Kasumi-1 (cell line): ENCODE data around the gene PDLIM1.
"Not testable (repeated sequence)": the region's sequence is repeated elsewhere in the genome, so short reads cannot be mapped to it uniquely, and the experiment has no call there.

Source experiments
- DNase-seq, 2 experiments: peaks; one replicate each; lab custom pipeline; 2025; lab: John Stamatoyannopoulos, UW

PDLIM1 gene

DNA sequence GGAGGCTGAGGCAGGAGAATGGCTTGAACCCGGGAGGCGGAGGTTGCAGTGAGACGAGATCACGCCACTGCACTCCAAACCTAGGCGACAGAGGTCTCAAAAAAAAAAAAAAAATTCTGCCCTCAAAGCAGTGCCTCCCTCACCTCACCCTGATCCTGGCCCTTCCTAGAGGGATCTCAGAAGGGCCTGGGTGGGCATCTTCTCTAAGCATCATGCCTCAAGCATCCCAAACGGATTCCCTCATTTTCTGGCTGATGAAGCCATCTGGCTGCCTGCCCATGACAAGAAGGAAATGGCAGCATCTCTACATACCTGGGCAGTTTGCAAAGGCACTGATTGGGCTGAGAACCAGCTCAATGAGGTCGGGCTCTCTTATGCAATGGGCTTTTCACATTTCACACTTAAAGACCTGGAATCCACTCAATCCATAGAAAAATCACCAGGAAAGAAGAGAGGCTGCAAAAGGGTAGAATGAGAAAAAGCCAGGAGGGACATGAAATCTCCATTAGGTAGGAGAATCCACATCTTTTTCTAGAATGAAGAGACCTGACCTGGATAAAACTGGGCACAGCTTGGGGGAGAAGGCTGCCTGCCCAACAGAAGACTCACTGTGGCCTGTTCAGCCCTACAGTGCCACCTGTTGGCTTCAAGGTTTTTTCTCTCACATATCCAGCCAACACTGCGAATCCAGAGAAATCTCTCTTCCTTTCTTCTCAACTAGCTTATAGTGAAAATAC lies 48.1 kb downstream of the PDLIM1 start:
- peak; percentile 69 to 79 for DNase-seq

DNA sequence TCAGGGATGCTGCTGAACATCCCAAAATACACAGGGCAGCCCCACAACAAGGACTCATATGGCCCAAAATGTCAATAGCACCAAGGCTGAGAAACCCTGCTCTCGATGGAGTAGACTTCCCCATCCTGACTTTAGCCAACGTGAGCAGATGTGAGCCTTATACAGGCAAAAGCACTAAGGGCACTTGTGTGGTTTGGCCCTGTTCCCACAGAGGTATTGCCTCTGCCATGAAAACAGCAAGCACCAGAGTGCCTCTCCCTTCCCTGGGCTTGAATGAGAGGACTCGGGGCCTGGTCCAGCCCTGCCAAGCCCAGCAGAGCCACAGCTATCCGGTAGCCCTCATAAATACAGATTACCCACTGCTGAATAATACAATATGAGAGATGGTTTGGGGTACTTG lies 49.3 kb downstream of the PDLIM1 start:
- DNase-seq, result no peak

DNA sequence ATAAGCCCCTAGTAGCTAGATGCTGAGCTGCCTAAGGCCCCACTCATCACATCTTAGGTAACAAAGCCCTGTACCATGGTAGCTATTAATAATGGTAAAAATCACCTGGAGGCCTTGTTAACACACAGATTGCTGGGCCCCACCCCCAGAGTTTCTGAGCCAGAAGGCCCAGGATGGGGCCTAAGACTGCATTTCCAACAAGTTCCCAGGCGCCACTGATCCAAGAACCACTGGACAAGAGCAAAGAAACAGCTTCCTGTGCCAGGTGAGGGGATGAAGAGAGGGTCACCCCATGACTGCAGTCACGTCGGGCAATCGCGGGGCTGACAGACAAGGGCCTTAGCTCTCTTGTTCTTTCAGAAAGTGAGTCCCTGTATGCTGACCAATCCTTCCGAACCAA lies 50.0 kb downstream of the PDLIM1 start:
- DNase-seq, result no peak

DNA sequence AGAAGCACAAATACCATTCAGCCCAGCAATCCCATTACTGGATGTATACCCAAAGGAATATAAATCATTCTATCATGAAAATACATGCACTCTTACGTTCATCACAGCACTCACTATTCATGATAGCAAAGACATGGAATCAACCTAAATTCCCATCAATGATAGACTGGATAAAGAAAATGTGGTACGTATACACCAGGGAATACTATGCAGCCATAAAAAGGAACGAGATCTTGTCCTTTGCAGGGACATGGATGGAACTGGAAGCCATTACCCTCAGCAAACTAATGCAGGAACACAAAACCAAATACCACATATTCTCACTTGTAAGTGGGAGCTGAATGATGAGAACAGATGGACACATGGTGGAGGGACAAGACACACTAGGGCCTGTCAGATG lies 50.7 kb downstream of the PDLIM1 start:
- DNase-seq, result not testable (repeated sequence)

DNA sequence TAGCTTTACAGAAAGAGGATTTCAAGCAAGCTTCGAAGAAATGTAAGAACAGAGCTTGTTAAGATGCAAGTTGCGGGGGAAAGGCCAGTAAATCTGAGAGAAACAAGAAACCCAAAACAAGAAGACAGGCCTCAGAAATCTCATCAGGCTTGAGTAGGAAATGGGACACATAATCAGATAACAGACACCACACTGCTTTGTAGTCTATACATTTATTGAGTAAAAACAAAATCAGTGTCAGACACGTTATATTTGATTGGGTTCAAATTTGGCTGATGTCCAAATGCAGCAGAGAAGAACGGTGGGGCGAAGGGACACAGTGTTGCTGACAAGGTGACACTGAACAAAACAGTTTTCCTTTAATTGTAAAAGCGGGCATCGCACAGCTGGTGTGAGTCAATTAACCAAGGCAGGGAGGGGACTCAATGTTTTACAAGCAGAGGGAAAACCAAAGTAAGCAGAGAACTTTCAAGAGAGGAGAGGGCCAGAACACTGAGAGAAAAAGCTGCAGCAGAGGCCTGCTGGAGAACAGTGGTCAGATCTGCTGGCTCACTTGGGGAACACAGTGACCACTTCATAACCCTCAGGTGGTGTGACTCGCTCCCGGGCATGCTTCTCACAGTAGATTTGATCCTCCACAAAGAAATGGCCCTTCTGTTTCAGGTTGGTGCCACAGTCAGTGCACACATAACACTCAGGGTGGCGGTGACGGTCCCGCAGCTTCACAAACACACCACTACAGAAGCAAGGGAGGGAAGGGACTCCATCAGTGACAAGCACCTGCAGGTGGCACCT lies 53.2 kb downstream of the PDLIM1 start:
- no peak for DNase-seq

DNA sequence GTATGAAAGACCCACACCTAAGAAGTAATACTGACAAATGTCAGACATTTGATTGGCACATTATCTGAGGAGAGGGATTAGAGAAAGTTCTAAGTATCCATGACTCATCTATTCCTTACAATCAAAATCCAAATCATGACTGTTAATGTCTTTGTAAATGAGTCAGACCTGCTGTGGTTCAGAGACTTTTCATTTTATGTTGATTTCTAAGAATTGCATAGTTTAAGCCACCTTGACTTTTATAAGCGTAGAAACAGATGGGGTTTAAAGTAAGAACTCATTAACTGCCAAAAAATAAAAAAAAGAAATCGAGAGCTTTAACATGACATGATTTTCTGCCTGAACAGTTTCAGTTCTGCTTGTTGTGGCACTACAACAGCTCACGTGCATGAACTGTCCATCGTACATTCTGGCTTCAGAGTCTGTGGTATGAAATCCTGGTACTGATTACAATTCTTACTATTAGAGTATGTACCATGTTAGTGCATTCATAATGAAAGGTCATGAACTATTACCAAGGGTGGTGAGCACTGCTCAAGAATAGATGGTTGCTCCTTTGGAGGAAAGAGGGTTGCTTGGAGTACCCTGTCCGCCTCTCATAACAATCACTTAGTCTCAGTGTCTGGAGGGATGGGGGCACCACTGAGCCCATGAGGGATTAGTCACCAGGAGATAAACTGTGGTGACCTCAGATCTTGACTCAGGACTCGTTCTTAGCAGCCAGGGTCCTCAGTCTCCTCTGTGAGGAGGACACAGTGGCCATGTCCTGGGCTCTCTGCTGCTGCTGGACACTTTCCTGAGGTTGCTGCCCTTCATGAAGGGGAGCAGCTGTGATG lies 54.5 kb downstream of the PDLIM1 start:
- DNase-seq, result no peak

DNA sequence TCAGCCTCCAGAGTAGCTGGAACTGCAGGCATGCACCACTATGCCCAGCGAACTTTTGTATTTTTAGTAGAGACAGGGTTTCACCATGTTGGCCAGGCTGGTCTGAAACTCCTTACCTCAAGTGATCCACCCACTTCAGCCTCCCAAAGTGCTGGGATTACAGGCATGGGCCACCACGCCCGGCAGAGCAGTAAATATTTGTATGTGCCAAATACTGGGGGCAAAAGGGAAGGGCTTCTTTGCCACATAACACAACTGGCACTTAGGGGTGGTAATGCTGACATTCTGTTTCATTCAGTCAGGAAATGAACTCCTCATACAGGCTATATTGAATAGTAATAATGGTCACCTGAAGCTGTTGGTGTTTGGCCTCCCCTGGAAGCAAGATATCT lies 55.1 kb downstream of the PDLIM1 start:
- DNase-seq, result no peak

DNA sequence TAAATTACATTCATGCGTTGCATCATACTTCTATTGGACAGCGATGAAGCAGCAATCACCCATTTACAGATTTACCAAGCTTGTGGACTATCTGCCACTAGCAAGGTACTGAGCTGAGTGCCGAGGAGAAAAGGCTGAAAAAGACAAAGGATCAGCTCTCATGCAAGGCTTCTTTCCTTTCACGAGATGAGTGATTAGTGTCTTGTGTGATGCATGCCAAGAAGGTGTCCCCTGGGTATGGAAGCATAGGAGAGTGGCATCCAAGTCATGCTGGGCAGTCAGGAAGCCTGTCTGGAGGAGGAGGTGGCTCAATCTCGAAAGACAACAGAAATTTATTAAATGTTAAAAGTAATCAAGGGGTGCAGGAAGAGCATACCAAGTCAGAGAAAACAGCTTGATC lies 55.9 kb downstream of the PDLIM1 start:
- DNase-seq, result no peak

DNA sequence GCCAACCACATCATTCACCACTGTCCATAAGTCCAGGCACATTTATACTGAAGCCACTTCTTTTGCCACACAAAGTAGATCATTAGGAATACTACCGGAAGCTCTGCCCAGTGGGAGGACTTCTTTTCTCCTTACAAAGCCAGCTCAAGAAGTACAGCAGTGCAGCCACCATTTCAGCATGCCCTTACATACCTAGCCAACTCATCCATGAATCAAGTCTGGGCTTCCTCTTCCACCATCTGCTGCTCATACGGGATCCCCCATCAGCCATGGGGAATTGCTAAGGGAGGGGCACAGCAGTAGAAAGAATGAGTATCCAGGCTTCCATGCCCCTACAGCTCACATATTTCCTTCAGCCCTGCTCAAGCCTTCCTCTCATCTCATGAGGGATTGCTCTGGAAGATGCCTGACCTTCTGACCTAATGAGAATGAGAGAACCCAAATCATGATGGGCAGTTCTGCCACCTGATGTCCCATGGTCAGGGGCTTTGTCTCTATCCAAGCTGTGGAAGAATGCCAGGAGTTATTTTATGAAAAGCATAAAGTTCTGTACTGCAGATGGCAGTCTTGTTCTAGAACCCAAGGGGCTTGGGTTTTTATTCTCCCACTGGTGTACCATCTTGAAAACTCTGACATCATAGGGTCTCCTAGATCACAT lies 57.3 kb downstream of the PDLIM1 start:
- no peak for DNase-seq

DNA sequence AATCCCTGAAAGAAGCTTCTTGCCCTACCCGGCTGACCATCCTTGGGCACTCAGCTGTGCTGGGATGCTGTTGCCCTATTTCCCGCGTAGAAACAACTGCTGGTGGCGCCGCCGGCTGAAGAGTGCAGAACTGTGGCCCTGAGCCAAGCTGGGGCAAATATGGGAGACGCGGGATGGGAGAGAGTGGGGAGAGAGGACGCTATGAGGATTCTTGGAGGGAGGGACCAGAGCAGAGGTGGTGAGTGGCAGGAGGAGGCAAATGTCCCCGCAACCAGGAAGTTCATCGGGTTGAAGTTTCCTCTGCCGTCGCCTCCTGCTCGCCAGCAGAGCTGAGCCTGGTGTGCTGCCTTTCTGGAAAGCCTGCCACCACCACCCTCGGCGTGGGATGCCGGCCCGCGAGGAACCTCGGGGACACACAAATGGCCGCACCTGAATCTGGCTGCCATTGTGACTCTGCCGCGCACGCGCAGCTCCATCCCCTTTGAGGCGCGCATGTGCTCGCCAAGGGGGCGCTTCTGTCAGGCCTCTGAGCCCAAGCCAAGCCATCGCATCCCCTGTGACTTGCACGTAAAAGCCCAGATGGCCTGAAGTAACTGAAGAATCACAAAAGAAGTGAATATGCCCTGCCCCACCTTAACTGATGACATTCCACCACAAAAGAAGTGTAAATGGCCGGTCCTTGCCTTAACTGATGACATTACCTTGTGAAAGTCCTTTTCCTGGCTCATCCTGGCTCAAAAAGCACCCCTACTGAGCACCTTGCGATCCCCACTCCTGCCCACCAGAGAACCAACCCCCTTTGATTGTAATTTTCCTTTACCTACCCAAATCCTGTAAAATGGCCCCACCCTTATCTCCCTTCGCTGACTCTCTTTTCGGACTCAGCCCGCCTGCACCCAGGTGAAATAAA lies 59.9 kb downstream of the PDLIM1 start:
- not testable (repeated sequence) for DNase-seq

DNA sequence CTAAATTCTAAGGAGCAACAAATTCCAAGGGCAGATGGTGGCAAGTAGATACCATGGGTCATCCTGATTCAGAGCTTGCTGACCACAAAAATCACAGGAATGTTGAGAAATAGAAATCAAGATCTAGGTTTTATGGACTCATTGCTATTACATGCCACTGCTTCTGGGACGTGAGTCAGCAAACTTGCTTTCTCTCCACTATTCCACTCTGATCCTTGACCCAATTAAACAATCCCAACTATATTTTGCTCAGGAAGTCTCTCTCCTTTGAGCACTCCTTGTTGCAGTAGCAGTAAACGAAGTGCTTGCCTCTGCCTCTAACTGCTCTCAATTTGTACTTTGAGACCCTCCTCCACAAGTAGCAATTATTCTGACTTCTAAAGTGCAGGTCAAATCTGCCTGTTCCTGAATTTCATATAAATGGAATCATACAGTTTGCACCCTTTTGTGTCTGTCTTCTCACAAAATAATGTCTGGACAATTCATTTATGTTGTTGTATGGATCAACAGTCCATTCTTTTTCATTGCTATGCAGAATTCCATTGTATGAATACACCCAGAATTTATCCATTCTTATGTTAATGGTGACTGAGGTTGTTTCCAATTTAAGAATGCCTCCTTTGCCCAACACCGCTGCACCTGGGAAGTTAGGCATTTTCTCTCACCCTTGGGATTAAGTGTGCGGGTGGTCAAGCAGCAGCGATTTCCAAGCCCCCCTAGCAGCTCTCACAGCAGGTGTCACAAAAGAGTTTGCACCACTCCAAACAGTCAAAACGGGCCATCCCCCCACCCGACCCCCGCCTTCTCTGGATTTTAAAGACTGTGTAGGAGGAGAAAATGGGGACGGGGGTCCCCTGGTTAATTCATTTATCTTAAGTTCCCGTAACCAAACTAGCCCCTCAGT lies 60.8 kb downstream of the PDLIM1 start:
- no peak for DNase-seq

DNA sequence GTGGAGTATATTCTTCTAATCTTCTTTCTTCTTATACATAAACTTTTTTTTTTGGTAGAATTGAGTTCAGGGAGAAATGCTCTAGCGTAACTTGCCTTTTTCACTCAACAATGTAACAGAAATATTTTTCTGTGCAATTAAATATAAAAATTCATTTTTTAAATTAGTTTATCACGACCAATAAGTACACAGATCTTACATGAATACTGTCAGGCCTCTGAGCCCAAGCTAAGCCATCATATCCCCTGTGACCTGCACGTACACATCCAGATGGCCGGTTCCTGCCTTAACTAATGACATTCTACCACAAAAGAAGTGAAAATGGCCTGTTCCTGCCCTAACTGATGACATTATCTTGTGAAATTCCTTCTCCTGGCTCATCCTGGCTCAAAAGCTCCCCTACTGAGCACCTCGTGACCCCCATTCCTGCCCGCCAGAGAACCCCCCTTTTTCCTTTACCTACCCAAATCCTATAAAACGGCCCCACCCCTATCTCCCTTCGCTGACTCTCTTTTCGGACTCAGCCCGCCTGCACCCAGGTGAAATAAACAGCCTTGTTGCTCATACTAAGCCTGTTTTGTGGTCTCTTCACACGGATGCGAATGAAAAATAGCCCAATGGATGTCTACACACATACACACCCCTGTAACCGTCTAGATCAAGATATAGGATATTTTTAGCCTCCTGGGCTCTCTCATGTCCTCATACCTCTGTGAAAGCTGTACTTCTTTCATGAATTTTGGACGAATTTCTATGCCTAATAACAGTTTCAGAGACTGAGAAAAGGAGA lies 61.7 kb downstream of the PDLIM1 start:
- DNase-seq, result not testable (repeated sequence)

DNA sequence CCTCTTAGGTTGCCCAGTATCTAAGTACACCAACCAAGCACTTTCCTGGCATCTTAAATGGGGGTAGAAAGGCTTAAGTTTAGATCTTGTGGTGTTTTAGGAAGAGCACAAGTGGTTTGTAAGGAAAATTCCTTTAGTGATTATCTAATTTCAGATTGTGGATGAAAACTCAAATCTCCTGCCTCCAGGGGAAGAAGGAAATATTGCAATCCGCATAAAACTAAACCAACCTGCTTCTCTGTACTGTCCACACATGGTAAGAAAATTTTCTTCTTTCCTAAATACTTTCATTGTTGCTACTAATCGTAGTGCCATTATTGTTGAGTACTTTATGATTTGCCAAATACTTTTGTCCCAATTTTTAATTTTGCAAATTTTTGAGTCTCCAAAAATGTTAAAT lies 65.7 kb downstream of the PDLIM1 start:
- no peak for DNase-seq

DNA sequence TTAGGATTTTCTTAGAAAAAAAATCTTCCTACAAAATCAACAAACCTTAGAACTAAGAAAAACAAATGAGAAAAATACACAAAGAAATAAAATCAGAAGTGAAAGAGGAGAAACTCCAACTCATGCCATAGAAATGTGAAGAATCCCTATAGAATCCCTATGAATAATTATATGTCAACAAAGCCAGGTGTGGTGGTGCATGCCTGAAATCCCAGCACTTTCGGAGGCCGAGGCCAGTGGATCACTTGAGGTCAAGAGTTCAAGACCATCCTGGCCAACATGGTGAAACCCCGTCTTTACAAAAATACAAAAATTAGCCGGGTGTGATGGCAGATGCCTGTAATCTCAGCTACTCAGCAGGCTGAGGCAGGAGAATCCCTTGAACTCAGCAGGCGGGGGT lies 69.7 kb downstream of the PDLIM1 start:
- no peak for DNase-seq

DNA sequence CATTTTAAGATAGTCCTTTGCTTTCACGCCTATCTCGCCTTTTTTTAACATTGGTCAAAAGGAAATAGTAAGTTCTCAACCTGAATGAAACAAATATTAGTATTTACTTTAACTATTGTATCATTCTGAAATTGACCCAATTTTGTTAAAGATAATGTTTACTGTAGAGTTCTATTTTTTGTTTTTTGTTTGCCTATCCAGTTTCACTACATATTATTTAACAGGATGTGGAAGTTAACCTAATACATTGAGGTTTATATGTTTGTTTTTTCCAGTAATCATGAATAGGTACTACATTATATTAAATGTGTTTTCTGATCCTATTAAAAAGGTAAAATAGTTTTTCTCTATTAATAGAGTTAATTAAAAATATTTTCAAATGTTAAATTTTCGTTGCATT lies 70.3 kb downstream of the PDLIM1 start:
- DNase-seq, result no peak

DNA sequence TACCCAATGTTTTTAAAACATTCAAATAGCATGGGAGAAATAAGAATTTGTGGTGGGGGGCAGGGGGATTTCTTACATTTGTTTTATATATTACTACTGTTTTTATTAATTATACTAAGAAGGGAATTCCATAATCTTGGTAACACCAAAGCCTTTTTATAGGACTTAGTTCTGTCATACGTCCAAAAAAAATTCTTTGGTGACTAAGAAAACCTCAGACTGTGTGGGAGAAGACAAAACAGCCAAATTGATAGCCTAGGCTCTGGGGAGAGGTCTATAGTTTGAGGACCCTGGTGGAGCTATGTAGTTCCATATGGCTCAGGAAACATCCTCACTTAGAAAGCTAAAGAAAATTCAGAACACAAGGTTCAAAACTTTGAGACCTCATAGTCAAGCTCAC lies 73.3 kb downstream of the PDLIM1 start:
- DNase-seq, result no peak

DNA sequence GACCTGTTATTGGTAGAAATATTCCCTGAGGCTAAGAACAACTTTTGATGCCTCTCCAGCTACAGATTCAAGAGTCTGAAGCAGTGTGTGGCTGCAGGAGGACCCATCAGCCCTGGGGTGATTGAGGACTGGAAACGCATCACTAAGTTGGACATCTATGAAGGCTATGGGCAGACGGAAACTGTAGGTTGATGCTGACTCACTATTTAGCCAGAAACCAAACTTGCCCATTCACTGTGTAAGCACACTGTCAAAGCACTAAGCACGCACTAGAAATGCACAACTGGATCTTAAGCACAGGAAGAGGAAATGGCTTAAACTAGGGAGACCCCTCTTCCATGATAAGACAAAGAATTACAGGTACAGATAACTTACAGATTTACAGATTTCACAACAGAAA lies 76.0 kb downstream of the PDLIM1 start:
- DNase-seq, result no peak

DNA sequence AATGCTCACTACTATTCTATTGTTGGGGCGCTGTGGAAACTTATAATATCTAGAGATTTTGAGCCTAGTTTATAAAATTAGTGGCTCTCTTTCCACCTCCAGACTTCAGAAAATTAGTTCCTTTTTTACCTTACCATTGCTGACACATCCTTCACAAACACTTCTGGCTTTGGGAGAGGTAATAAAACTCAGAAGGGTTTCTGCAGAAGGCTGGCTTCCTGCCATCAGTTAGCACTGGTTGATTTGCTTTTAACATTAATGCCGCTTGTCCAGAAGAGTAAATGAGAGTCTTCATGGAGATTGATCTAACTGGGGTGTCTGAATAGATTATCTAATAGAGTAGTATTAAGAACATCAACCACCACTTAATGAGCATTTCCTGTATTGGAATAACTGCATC lies 76.4 kb downstream of the PDLIM1 start:
- no peak for DNase-seq

DNA sequence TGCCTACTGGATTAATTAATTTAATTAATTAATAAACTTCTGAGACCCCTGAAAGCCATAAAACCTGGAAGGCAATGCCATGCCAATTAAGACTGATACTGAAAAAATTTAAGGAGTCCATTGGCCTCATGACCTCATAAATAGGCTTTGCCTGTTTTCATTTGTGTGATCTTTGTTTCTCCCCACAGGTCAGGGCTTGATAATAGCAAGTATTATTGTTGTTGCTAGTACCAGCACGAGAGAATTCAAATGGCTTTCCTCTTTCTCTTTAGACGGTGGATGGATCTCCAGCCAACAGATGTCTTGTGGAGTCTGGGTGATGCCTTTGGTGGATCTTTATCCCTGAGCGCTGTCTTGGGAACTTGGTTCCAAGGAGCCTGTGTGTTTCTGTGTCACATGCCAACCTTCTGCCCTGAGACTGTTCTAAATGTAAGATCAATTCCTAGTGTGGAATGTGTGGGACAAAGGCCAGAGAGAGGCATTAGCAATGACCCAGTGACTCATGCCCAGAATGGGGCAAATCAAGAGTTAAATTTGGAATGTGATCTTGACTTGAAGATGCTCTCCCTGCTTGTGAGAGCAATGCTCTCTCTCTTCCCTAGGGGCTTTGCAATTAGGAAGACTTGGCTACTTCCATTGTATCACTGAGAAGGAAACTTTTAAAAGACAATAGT lies 79.1 kb downstream of the PDLIM1 start:
- DNase-seq, result no peak
